Measurements from ENCODE around the gene RAMP1.

The RAMP1 gene

DNA sequence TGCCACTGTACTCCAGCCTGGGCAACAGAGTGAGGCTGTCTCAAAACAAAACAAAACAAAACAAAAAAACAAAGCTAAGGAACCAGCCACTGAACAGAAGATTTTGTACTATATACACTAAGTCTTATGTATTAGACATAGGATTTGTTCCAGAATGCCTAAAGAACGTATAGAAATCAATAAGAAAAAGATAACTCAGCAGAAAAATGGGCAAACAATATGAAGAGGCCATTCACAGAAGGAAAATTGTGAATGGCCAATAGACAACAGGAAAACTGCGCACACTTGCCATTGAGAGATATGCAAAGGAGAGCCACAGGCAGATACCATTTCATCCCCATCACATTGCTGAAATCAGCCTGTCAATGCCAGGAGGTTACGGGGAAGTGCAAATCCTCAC is 92.5 kb downstream of the RAMP1 start:
- TF ChIP-seq, protein P1, sequence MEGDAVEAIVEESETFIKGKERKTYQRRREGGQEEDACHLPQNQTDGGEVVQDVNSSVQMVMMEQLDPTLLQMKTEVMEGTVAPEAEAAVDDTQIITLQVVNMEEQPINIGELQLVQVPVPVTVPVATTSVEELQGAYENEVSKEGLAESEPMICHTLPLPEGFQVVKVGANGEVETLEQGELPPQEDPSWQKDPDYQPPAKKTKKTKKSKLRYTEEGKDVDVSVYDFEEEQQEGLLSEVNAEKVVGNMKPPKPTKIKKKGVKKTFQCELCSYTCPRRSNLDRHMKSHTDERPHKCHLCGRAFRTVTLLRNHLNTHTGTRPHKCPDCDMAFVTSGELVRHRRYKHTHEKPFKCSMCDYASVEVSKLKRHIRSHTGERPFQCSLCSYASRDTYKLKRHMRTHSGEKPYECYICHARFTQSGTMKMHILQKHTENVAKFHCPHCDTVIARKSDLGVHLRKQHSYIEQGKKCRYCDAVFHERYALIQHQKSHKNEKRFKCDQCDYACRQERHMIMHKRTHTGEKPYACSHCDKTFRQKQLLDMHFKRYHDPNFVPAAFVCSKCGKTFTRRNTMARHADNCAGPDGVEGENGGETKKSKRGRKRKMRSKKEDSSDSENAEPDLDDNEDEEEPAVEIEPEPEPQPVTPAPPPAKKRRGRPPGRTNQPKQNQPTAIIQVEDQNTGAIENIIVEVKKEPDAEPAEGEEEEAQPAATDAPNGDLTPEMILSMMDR (IDR thresholded peaks at IDR 0.05; ENCODE audit: low read depth, low read length), result no peak
- TF ChIP-seq, protein P2, sequence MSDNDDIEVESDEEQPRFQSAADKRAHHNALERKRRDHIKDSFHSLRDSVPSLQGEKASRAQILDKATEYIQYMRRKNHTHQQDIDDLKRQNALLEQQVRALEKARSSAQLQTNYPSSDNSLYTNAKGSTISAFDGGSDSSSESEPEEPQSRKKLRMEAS (IDR thresholded peaks at IDR 0.05; ENCODE audit: low read depth, low read length), result no peak
- TF ChIP-seq POLR2A (IDR thresholded peaks at IDR 0.05; ENCODE audit: extremely low read depth, insufficient read length) (no peak), MYC (IDR thresholded peaks at IDR 0.05; ENCODE audit: low read depth, low read length) (no peak)
- no peak overlapping the region for H3K4me3 ChIP-seq (ENCODE audit: low read depth, low read length)
- DNase-seq (ENCODE audit: low read depth), result no peak

DNA sequence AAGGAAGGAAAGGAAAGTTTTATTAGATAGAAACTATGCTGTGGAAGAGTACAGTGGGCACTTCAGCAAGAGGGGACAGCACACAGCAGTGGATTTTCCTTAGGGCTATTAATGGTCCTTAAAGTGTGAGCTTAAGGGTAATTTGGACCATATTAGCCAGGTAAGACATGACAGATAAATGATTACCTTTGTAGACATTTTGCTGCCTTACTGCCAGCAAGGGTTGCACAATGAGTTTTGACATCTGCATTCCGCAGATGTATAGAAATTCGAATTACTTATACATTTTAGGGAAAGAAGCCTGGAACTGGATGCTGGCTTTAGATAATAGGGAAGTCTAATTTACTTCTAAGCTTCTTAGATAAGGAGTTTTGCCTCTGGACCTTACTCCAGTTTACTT is 93.4 kb downstream of the RAMP1 start:
- no peak overlapping the region for H3K4me3 ChIP-seq (ENCODE audit: low read depth, low read length)
- no peak for DNase-seq (ENCODE audit: low read depth)
- TF ChIP-seq, protein P2 (IDR thresholded peaks at IDR 0.05; ENCODE audit: low read depth, low read length), result no peak
- TF ChIP-seq POLR2A (IDR thresholded peaks at IDR 0.05; ENCODE audit: extremely low read depth, insufficient read length) (no peak), MYC (IDR thresholded peaks at IDR 0.05; ENCODE audit: low read depth, low read length) (no peak)
- TF ChIP-seq, protein P1 (IDR thresholded peaks at IDR 0.05; ENCODE audit: low read depth, low read length), result no peak

DNA sequence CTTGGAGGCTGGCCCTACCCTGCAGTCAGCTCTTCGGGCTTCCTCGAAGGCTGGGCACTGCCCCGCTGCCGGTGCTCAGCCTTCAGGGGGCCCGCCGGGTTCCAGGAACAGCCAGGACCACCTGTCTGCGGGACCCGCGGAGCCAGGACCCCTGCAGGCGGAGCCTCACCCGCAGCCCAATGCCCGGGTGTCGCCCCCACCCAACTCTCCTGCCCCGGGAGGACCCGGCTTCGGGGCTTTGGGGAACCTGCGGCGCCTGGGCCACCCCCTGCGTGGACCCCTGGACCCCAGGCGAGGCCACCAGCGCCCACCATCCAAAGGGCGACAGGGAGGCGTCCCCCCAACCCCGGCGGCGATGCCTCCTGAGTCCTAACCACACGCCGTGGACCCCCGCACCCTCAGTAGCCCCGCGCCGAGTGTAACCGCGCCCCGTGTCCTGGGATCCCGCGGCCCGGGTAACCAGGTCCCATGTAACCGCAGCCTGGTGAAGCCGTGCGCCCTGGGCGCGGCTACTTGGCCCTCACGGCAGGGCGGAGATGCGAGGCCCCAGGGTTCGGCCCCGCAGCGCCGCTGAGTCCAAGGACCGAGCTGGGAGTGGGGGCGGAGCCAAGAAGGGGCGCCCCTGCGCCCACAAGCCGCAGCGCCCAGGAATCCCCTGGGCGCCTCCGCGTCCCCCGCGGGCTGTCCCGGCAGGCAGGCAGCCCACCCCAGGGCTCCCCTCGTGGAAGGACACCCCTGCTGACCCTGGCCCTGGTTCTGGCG is 96.4 kb downstream of the RAMP1 start:
- DNase-seq (ENCODE audit: low read depth), result no peak
- TF ChIP-seq POLR2A (IDR thresholded peaks at IDR 0.05; ENCODE audit: extremely low read depth, insufficient read length), result no peak
- no peak for TF ChIP-seq MYC (IDR thresholded peaks at IDR 0.05; ENCODE audit: low read depth, low read length)
- TF ChIP-seq, protein P1 (IDR thresholded peaks at IDR 0.05; ENCODE audit: low read depth, low read length), result no peak
- TF ChIP-seq, protein P2 (IDR thresholded peaks at IDR 0.05; ENCODE audit: low read depth, low read length), result no peak
- H3K4me3 ChIP-seq (ENCODE audit: low read depth, low read length), result no peak overlapping the region

DNA sequence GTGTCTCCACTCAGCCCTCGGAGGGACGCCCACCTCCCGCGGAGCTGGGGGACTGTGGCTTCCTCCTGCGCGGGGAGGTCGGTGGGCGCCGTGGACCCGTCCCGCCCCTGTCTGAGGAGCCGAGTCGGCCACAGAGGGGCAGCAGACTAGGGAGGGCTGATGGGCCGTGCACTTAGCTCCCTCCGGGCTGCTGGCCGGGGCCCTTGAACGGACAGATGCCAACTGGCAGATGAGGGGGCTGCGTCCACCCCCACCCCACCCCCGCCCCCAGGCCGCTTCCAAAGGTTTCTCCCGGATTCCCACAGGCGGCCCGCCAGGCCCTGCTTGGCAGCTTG is 96.9 kb downstream of the RAMP1 start:
- no peak overlapping the region for H3K4me3 ChIP-seq (ENCODE audit: low read depth, low read length)
- TF ChIP-seq, protein P2 (IDR thresholded peaks at IDR 0.05; ENCODE audit: low read depth, low read length), result no peak
- TF ChIP-seq, protein P1 (IDR thresholded peaks at IDR 0.05; ENCODE audit: low read depth, low read length), result no peak
- no peak for TF ChIP-seq MYC (IDR thresholded peaks at IDR 0.05; ENCODE audit: low read depth, low read length)
- no peak for TF ChIP-seq POLR2A (IDR thresholded peaks at IDR 0.05; ENCODE audit: extremely low read depth, insufficient read length)
- no peak for DNase-seq (ENCODE audit: low read depth)

DNA sequence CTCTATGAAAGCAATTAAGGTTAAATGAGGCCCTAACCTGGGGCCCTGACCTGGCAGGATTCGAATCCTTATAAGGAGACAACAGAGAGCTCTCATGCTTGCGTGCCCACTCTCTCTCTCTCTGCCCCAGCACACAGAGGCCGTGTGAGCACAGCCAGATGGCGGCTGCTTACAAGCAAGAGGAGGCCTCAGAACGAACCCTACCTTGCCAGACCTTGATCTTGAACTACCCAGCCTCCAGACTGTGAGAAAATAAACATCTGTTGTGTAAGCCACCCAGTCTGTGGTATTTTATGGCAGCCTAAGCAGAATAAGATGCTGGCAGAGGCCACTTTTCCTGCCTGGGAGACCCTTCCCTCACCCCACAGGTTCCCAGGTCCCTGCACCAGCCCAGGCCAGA is 102.2 kb downstream of the RAMP1 start:
- no peak overlapping the region for H3K4me3 ChIP-seq (ENCODE audit: low read depth, low read length)
- DNase-seq (ENCODE audit: low read depth), result no peak
- TF ChIP-seq MYC (IDR thresholded peaks at IDR 0.05; ENCODE audit: low read depth, low read length) (no peak), POLR2A (IDR thresholded peaks at IDR 0.05; ENCODE audit: extremely low read depth, insufficient read length) (no peak)
- TF ChIP-seq, protein P1 (IDR thresholded peaks at IDR 0.05; ENCODE audit: low read depth, low read length), result no peak
- TF ChIP-seq, protein P2 (IDR thresholded peaks at IDR 0.05; ENCODE audit: low read depth, low read length), result no peak

Data from NB4 (cell line).